Lung (tissue), 12 donors: ENCODE data around the gene LRRC8C. TPM values are rescaled to one million over a fixed set of nuclear protein-coding genes. Genes with fewer than 3 reads are reported as not detected.
A peak's percentile ranks its signal among the peaks of the same experiment; 100 is the strongest.

Experiments
- ATAC-seq: fragments of 200-7000 bp; cut with Tn5 transposase; one replicate; pipeline ENCODE4 v1.9.1; 2020; ENCODE audit warnings: moderate number of reproducible peaks; ENCODE audit not compliant: insufficient read depth, low FRiP score
- DNase-seq, 3 donors: peaks; one replicate each; pipeline ENCODE4 v3.0.0-alpha.2; 2013 to 2017
- H3K27ac ChIP-seq, 2 donors: one replicate each; pipeline ENCODE4 v1.5.1; 2013; ENCODE audit warnings: mild to moderate bottlenecking in 2 of 2, moderate library complexity in 2 of 2, control low read depth in 1 of 2, inconsistent platforms in 1 of 2, low read depth in 1 of 2, low read length in 1 of 2
- H3K27me3 ChIP-seq, 3 donors: one replicate each; pipeline ENCODE4 v1.5.1; 2013; ENCODE audit warnings: low read length in 2 of 3; ENCODE audit not compliant: control insufficient read depth in 3 of 3, insufficient read depth in 3 of 3
- H3K36me3 ChIP-seq, 4 donors: one replicate each; pipeline ENCODE4 v1.5.1; 2013; ENCODE audit warnings: low read length in 4 of 4, mild to moderate bottlenecking in 1 of 4, moderate library complexity in 1 of 4; ENCODE audit not compliant: control insufficient read depth in 4 of 4, insufficient read depth in 4 of 4
- H3K4me1 ChIP-seq, 5 donors: one replicate each; pipeline ENCODE4 v1.5.1; 2013; ENCODE audit warnings: low read length in 5 of 5, mild to moderate bottlenecking in 2 of 5, moderate library complexity in 1 of 5; ENCODE audit not compliant: control insufficient read depth in 5 of 5, insufficient read depth in 5 of 5
- H3K4me3 ChIP-seq: one replicate; pipeline ENCODE4 v1.5.1; 2013; ENCODE audit warnings: mild to moderate bottlenecking, control low read depth, moderate library complexity
- H3K9ac ChIP-seq, 2 donors: one replicate each; pipeline ENCODE4 v1.5.1; 2013; ENCODE audit warnings: low read length in 2 of 2, control low read depth in 1 of 2; ENCODE audit not compliant: insufficient read depth in 1 of 2
- H3K9me3 ChIP-seq, 4 donors: one replicate each; pipeline ENCODE4 v1.5.1; 2013; ENCODE audit warnings: low read length in 3 of 4, mild to moderate bottlenecking in 1 of 4, moderate library complexity in 1 of 4; ENCODE audit not compliant: control insufficient read depth in 4 of 4, insufficient read depth in 3 of 4
- CTCF ChIP-seq: IDR thresholded peaks from 2 replicates; pipeline ENCODE4 v1.5.1; 2012; ENCODE audit warnings: mild to moderate bottlenecking; ENCODE audit errors: control extremely low read depth, extremely low read depth
- WGBS, 2 donors: extraction: QIAGEN DNeasy Blood & Tissue Kit; methylation state at CpG; one replicate each; pipeline ENCODE4 v1.1.7; 2013; 5-methylcytosine and 5-hydroxymethylcytosine counted together
- polyA plus RNA-seq, 2 donors: library from polyadenylated mRNA; stranded (reverse); fragments of 200-250 nt; gene quantifications; one replicate each; pipeline ENCODE4 v1.2.1, GENCODE V29; 2013
- total RNA-seq, 2 donors: library from RNA; depleted of rRNA in 1 of 2; stranded (reverse); fragments of >200 nt in 1 of 2; gene quantifications; one replicate each; pipeline ENCODE4 v1.2.1, GENCODE V29; 2014 to 2021
- donor health status: control.
- donor health status: control.
- donor health status: Bipolar disorder and iron deficiency.
- donor health status: healthy.
- donor health status: DM: yes; HTN: yes; CAD: no.

Gene LRRC8C
- total and polyA plus RNA-seq, 4 donors = 3.3 to 11.7 (median 6.9) TPM

- ATAC-seq = no peak
- Histone ChIP-seq H3K9me3 (no peaks in the 10 kb centered on the region), H3K27ac (no peak overlapping the region), H3K9ac (no peak overlapping the region), H3K4me1 (no peaks in the 10 kb centered on the region), H3K4me3 (no peak overlapping the region), H3K27me3 (no peaks in the 10 kb centered on the region), H3K36me3 (no peaks in the 10 kb centered on the region)
- no peak for DNase-seq
- WGBS, 2 donors = 91 to 94% methylated on average over 3 of the region's 4 CpGs
- TF ChIP-seq CTCF = no peak
Measured at GRCh38 chr1:89746424-89747149, 113.7 kb downstream of the LRRC8C start.

- TF ChIP-seq CTCF = no peak
- DNase-seq (no peak), ATAC-seq (no peak)
- no peaks in the 10 kb centered on the region for H3K9me3 ChIP-seq
- H3K4me1 ChIP-seq = peaks cover 1 to 27% (median 12%) of the 10 kb centered on the region in 5 donors
- no peaks in the 10 kb centered on the region for H3K27me3 ChIP-seq
- no peak overlapping the region for H3K9ac ChIP-seq
- H3K27ac ChIP-seq = peak overlapping the region in 1 of 2 donors; percentile 47
- no peak overlapping the region for H3K4me3 ChIP-seq
- H3K36me3 ChIP-seq = no peaks in the 10 kb centered on the region
Measured at GRCh38 chr1:89753761-89754160, 120.8 kb downstream of the LRRC8C start.

- H3K9me3 ChIP-seq = no peaks in the 10 kb centered on the region
- peak overlapping the region in 1 of 2 donors; percentile 9 for H3K27ac ChIP-seq
- no peaks in the 10 kb centered on the region for H3K27me3 ChIP-seq
- no peak for ATAC-seq
- DNase-seq = peak in 2 of 3 donors; percentile 35 to 48
- H3K36me3 ChIP-seq = no peaks in the 10 kb centered on the region
- H3K4me3 ChIP-seq = no peak overlapping the region
- peaks cover 6 to 35% (median 12%) of the 10 kb centered on the region in 5 donors for H3K4me1 ChIP-seq
- no peak overlapping the region for H3K9ac ChIP-seq
- TF ChIP-seq CTCF = no peak
- WGBS, 2 donors = 36 to 54% methylated on average over 2 of the region's 2 CpGs
Measured at GRCh38 chr1:89754518-89754917, 121.6 kb downstream of the LRRC8C start.

- Histone ChIP-seq H3K4me1 (peaks cover 6 to 35% (median 12%) of the 10 kb centered on the region in 5 donors), H3K27me3 (no peaks in the 10 kb centered on the region), H3K4me3 (no peak overlapping the region), H3K9me3 (no peaks in the 10 kb centered on the region), H3K36me3 (no peaks in the 10 kb centered on the region), H3K27ac (no peak overlapping the region), H3K9ac (no peak overlapping the region)
- DNase-seq (no peak), ATAC-seq (no peak)
- WGBS, 2 donors = 69 to 79% methylated on average over 3 of the region's 3 CpGs
- no peak for TF ChIP-seq CTCF
Measured at GRCh38 chr1:89755591-89755990, 122.7 kb downstream of the LRRC8C start.
